IMR-90 (cell line): ENCODE data around the gene SGSH.

Experiments used
- BHLHE40 ChIP-seq: fragments of 150-350 bp; IDR thresholded peaks from 2 replicates; pipeline ENCODE4 v1.6.1; 2016; ENCODE audit warnings: mild to moderate bottlenecking, low read depth, low read length
- CEBPB ChIP-seq: IDR thresholded peaks from 2 replicates; pipeline ENCODE4 v1.6.1; 2012; ENCODE audit warnings: low read depth, low read length, improper control_type of control experiment
- CHD1 ChIP-seq: IDR thresholded peaks from 2 replicates; pipeline ENCODE4 v1.6.1; 2012; ENCODE audit warnings: low read depth, low read length, improper control_type of control experiment
- CTCF ChIP-seq: conservative IDR thresholded peaks from 2 replicates; pipeline ENCODE4 v1.5.1; 2012; ENCODE audit warnings: mild to moderate bottlenecking, low read depth, low read length, improper control_type of control experiment
- ELK1 ChIP-seq: fragments of 150-350 bp; IDR thresholded peaks from 2 replicates; pipeline ENCODE4 v1.6.1; 2016; ENCODE audit warnings: low read depth, mild to moderate bottlenecking, low read length, moderate library complexity, borderline replicate concordance
- FOS ChIP-seq: fragments of 150-350 bp; IDR thresholded peaks from 2 replicates; pipeline ENCODE4 v1.6.1; 2016; ENCODE audit warnings: low read depth, low read length
- MAFK ChIP-seq: IDR thresholded peaks from 2 replicates; pipeline ENCODE4 v1.6.1; 2012; ENCODE audit warnings: low read depth, low read length, improper control_type of control experiment
- MAZ ChIP-seq: IDR thresholded peaks from 2 replicates; pipeline ENCODE4 v1.6.1; 2012; ENCODE audit warnings: low read depth, mild to moderate bottlenecking, low read length, improper control_type of control experiment, moderate library complexity, borderline replicate concordance
- MXI1 ChIP-seq: IDR thresholded peaks from 2 replicates; pipeline ENCODE4 v1.6.1; 2012; ENCODE audit warnings: low read depth, mild to moderate bottlenecking, low read length, moderate library complexity, borderline replicate concordance
- NFE2L2 ChIP-seq: fragments of 150-350 bp; IDR thresholded peaks from 2 replicates; pipeline ENCODE4 v1.6.1; 2016; ENCODE audit warnings: low read depth, mild to moderate bottlenecking, low read length
- POLR2A ChIP-seq: IDR thresholded peaks from 2 replicates; pipeline ENCODE4 v1.6.1; 2012; ENCODE audit warnings: mild to moderate bottlenecking, low read depth, low read length
- RCOR1 ChIP-seq: IDR thresholded peaks from 2 replicates; pipeline ENCODE4 v1.6.1; 2012; ENCODE audit warnings: mild to moderate bottlenecking, low read length, improper control_type of control experiment; ENCODE audit not compliant: insufficient replicate concordance
- SMC3 ChIP-seq: fragments of 150-350 bp; IDR thresholded peaks from 2 replicates; pipeline ENCODE4 v1.6.1; 2016; ENCODE audit warnings: low read depth, mild to moderate bottlenecking, antibody characterized with exemption, low read length, moderate library complexity
- USF2 ChIP-seq: fragments of 150-350 bp; IDR thresholded peaks from 2 replicates; pipeline ENCODE4 v1.6.1; 2017; ENCODE audit warnings: mild to moderate bottlenecking, antibody characterized with exemption, low read length, low read depth

- TF ChIP-seq CTCF: no peak
- no peak for TF ChIP-seq CEBPB
- no peak for TF ChIP-seq MAFK
- TF ChIP-seq ELK1: no peak
- no peak for TF ChIP-seq POLR2A
- no peak for TF ChIP-seq FOS
- no peak for TF ChIP-seq MXI1
- TF ChIP-seq CHD1: no peak
- TF ChIP-seq USF2: no peak
- no peak for TF ChIP-seq MAZ
- TF ChIP-seq SMC3: no peak
- no peak for TF ChIP-seq RCOR1
- no peak for TF ChIP-seq BHLHE40
- no peak for TF ChIP-seq NFE2L2
Measured at GRCh38 chr17:80269405-80269807, 49.3 kb upstream of the SGSH start.
